OCI-LY7 (cell line): Measurements from ENCODE around the gene MEF2B. TPM values are rescaled to one million over a fixed set of nuclear protein-coding genes. Genes with fewer than 3 reads are reported as not detected.

Experiments used
- BruUV-seq: library from RNA; stranded (reverse); fragments of 400-500 nt; replicated peaks from 2 replicates; lab custom pipeline; 2021; lab: Mats Ljungman, UMichigan
- CTCF ChIA-PET: fragments of 300-600 bp; sonication (Branson Sonifier 250); formaldehyde crosslinking; loops from one replicate; lab custom pipeline; 2022; ENCODE audit warnings: antibody characterized with exemption; ENCODE audit not compliant: unreplicated experiment; lab: Charles Lee
- POLR2A ChIA-PET: fragments of 300-600 bp; sonication (Branson Sonifier 250); formaldehyde crosslinking; loops from one replicate; lab custom pipeline; 2022; ENCODE audit warnings: antibody characterized with exemption; lab: Charles Lee
- DNase-seq: peaks from one replicate; pipeline ENCODE4 v3.0.0-alpha.2; 2015; ENCODE audit warnings: low spot score
- H2AFZ ChIP-seq: fragments of 200-600 bp; sonication (generic), shearing (Covaris generic); 2 replicates; pipeline ENCODE4 v1.6.1; 2014; ENCODE audit warnings: mild to moderate bottlenecking, antibody characterized with exemption, low read length, moderate library complexity
- H3K27ac ChIP-seq: fragments of 200-600 bp; sonication (generic); 2 replicates; pipeline ENCODE4 v1.5.1; 2014; ENCODE audit warnings: mixed run types, low read depth, mild to moderate bottlenecking, moderate library complexity, low read length, inconsistent platforms; ENCODE audit not compliant: poor library complexity, severe bottlenecking
- H3K36me3 ChIP-seq: fragments of 200-600 bp; sonication (generic); 2 replicates; pipeline ENCODE4 v1.6.1; 2014; ENCODE audit warnings: mild to moderate bottlenecking, antibody characterized with exemption, low read length, moderate library complexity, mixed read lengths; ENCODE audit not compliant: insufficient read depth
- H3K4me1 ChIP-seq: fragments of 200-600 bp; sonication (generic); 2 replicates; pipeline ENCODE4 v1.5.1; 2014; ENCODE audit warnings: mild to moderate bottlenecking, low read length; ENCODE audit not compliant: insufficient read depth, poor library complexity, severe bottlenecking
- H3K4me2 ChIP-seq: fragments of 200-600 bp; sonication (generic); 2 replicates; pipeline ENCODE4 v1.6.1; 2014; ENCODE audit warnings: mild to moderate bottlenecking, low read length
- H3K4me3 ChIP-seq: fragments of 200-600 bp; sonication (generic); 2 replicates; pipeline ENCODE4 v1.5.1; 2014; ENCODE audit warnings: mild to moderate bottlenecking, low read depth, low read length; ENCODE audit not compliant: poor library complexity, severe bottlenecking
- H3K79me2 ChIP-seq: fragments of 200-600 bp; sonication (generic); 2 replicates; pipeline ENCODE4 v1.6.1; 2016; ENCODE audit warnings: low read depth, mild to moderate bottlenecking, low read length, moderate library complexity, mixed read lengths; ENCODE audit not compliant: insufficient read depth
- H3K9me2 ChIP-seq: fragments of 200-600 bp; sonication (generic); 2 replicates; pipeline ENCODE4 v1.6.1; 2016; ENCODE audit warnings: mild to moderate bottlenecking, low read length, mixed read lengths; ENCODE audit not compliant: insufficient read depth
- H3K9me3 ChIP-seq: fragments of 200-600 bp; sonication (generic); 2 replicates; pipeline ENCODE4 v1.6.1; 2014; ENCODE audit warnings: mild to moderate bottlenecking, mixed run types, low read length, mixed read lengths
- H4K20me1 ChIP-seq: fragments of 200-600 bp; sonication (generic); 2 replicates; pipeline ENCODE4 v1.6.1; 2014; ENCODE audit warnings: mild to moderate bottlenecking, antibody characterized with exemption, low read length, moderate library complexity, mixed read lengths; ENCODE audit not compliant: insufficient read depth
- EZH2phosphoT487 ChIP-seq: fragments of 200-600 bp; sonication (generic); IDR thresholded peaks from 2 replicates; pipeline ENCODE4 v1.6.1; 2018; ENCODE audit warnings: low read depth, borderline replicate concordance, mild to moderate bottlenecking, mixed run types, antibody characterized with exemption, low read length, moderate library complexity, mixed read lengths
- intact Hi-C: fragments of 100-400 bp; cut with micrococcal nuclease; formaldehyde crosslinking; loops from one replicate; pipeline ENCODE4 v1.10.0; 2022; ENCODE audit not compliant: unreplicated experiment
- total RNA-seq, 2 experiments: library from RNA; depleted of rRNA in 1 of 2; stranded (reverse); fragments of >200 nt in 1 of 2; shearing (Covaris generic) in 1 of 2; gene quantifications; 2 replicates each; pipeline ENCODE4 v1.2.3, GENCODE V29; 2014 to 2022
- TF ChIP-seq, protein P1 (sequence below): fragments of 200-600 bp; sonication (generic); conservative IDR thresholded peaks from 2 replicates; pipeline ENCODE4 v1.5.1; 2014; ENCODE audit warnings: mild to moderate bottlenecking, antibody characterized with exemption, low read length, moderate library complexity, mixed read lengths

MEF2B gene
- total RNA-seq, 2 experiments from 2014 or later, result 201 to 295 TPM

DNA sequence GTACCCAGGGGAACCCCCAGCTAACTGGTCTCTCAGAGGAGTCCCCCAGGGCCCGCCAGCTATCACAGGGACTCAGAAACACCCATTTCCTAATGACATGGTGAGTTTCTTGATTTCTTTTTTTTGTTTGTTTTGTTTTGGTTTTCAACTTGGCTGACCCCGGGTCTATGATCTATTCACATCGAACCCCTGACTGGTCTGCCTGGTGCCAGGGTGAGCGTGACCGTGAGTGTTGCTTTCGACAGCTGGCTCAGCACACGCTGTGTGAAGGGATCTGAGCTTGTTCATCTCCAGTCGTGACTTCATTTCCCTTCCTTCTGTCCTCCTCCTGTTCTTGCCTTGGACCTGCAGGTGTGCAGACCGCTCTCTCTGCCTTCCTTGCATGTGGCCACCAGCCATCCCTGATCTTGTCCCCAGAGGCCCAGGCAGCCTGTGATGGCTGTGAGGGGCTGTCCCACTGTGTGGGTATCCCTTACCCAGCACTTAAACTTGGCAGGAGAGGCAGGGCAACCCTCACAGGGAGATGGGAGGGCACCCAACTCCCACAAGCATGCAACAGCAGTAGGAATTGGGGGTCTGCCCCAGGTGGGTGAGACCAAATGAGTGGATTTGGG is 58.0 kb downstream of the MEF2B start:
- no TSS peak for BruUV-seq
- no peaks in the 10 kb centered on the region for H3K9me2 ChIP-seq
- CTCF ChIA-PET, result interaction anchor here (0.9 kb wide), 1 partner anchor 79 kb away, joined by 3 read pairs; no protein-coding TSS in a partner anchor
- no peak for DNase-seq
- TF ChIP-seq, protein P1, sequence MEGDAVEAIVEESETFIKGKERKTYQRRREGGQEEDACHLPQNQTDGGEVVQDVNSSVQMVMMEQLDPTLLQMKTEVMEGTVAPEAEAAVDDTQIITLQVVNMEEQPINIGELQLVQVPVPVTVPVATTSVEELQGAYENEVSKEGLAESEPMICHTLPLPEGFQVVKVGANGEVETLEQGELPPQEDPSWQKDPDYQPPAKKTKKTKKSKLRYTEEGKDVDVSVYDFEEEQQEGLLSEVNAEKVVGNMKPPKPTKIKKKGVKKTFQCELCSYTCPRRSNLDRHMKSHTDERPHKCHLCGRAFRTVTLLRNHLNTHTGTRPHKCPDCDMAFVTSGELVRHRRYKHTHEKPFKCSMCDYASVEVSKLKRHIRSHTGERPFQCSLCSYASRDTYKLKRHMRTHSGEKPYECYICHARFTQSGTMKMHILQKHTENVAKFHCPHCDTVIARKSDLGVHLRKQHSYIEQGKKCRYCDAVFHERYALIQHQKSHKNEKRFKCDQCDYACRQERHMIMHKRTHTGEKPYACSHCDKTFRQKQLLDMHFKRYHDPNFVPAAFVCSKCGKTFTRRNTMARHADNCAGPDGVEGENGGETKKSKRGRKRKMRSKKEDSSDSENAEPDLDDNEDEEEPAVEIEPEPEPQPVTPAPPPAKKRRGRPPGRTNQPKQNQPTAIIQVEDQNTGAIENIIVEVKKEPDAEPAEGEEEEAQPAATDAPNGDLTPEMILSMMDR, result no peak
- TF ChIP-seq EZH2phosphoT487, result no peak
- no peak overlapping the region for H3K4me2 ChIP-seq
- no peaks in the 10 kb centered on the region for H4K20me1 ChIP-seq
- no peaks in the 10 kb centered on the region for H3K79me2 ChIP-seq
- no peak overlapping the region for H3K4me3 ChIP-seq
- H3K36me3 ChIP-seq, result 0 out of 2 replicates have a peak, but pooled peaks cover 3% of the 10 kb centered on the region
- no peaks in the 10 kb centered on the region for H3K4me1 ChIP-seq
- H3K9me3 ChIP-seq, result no peaks in the 10 kb centered on the region
- H2AFZ ChIP-seq, result no peak overlapping the region
- intact Hi-C loops, result no loop called here
- POLR2A ChIA-PET, result no interaction called here
- no peak overlapping the region for H3K27ac ChIP-seq

DNA sequence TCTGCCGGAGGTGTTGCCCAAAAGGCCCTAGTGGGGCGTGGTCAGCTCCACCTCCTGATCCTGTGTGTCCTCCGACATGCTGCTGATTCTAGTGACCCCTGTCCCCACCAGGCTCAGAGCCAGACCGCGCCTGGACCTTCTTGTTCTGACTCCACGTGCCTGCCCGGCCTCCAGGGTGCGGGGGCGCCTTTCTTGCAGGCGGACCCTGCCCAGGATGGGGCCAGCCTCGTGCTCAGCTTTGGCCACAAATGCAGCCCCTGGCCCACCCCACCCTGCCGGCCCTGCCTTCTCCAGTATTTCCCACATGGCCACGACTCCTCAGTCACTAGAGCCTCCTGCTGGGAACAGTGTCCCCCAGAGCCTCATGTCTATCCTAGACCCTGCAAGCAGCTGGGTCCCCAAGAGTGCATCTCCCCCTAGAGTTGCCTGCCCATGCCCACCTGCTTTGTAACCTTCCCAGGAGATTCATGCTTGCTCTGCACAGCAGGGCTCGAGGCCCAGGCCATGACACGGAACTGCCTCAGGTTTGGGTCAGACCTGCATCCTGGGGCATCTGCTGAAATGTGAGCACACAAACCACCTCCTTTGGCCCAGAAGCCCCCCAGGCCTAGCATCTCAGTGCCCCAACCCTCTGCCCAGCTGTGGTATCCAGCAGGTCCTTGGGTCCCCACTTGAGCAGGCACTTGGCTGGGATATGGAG is 58.8 kb downstream of the MEF2B start:
- DNase-seq, result no peak
- ChIA-PET CTCF (interaction anchor here (0.9 kb wide), 1 partner anchor 80 kb away, joined by 3 read pairs; no protein-coding TSS in a partner anchor), POLR2A (no interaction called here)

More for the DNA sequence above, 58.8 kb downstream of the MEF2B start:
- no peaks in the 10 kb centered on the region for H3K9me2 ChIP-seq
- intact Hi-C loops, result no loop called here
- no peak overlapping the region for H3K27ac ChIP-seq
- TF ChIP-seq EZH2phosphoT487, result no peak
- TF ChIP-seq, protein P1, result no peak
- BruUV-seq, result no TSS peak
- H3K4me1 ChIP-seq, result no peaks in the 10 kb centered on the region
- no peaks in the 10 kb centered on the region for H3K79me2 ChIP-seq
- H2AFZ ChIP-seq, result no peak overlapping the region
- H3K9me3 ChIP-seq, result no peaks in the 10 kb centered on the region
- no peak overlapping the region for H3K4me3 ChIP-seq
- no peaks in the 10 kb centered on the region for H4K20me1 ChIP-seq
- 0 out of 2 replicates have a peak, but pooled peaks cover 3% of the 10 kb centered on the region for H3K36me3 ChIP-seq
- H3K4me2 ChIP-seq, result no peak overlapping the region
